Neural crest cell (in vitro differentiated cells): Measurements from ENCODE around the gene LARP1. TPM values are rescaled to one million over a fixed set of nuclear protein-coding genes. Genes with fewer than 3 reads are reported as not detected.
"Not testable (repeated sequence)": the region's sequence is repeated elsewhere in the genome, so short reads cannot be mapped to it uniquely, and the experiment has no call there.

Experiments used
- DNase-seq: peaks from one replicate; pipeline ENCODE4 v3.0.0; 2021; ENCODE audit warnings: low read depth, mixed read lengths, low spot score
- H3K27ac Mint-ChIP-seq: one replicate; pipeline ENCODE4 v1.8.0; 2021; ENCODE audit warnings: mild to moderate bottlenecking, mixed read lengths; ENCODE audit not compliant: unreplicated experiment
- H3K27me3 Mint-ChIP-seq: 2 replicates; pipeline ENCODE4 v1.8.0; 2021; ENCODE audit warnings: low read depth, mild to moderate bottlenecking, mixed read lengths
- H3K36me3 Mint-ChIP-seq: 2 replicates; pipeline ENCODE4 v1.8.0; 2021; ENCODE audit warnings: low read depth, mild to moderate bottlenecking, mixed read lengths
- H3K4me1 Mint-ChIP-seq: 2 replicates; pipeline ENCODE4 v1.8.0; 2021; ENCODE audit warnings: mixed read lengths
- H3K4me3 Mint-ChIP-seq: one replicate; pipeline ENCODE4 v1.8.0; 2021; ENCODE audit warnings: mild to moderate bottlenecking, mixed read lengths
- H3K9me3 Mint-ChIP-seq: 2 replicates; pipeline ENCODE4 v1.8.0; 2021; ENCODE audit warnings: mixed read lengths
- total RNA-seq: library from RNA; stranded (reverse); gene quantifications from 2 replicates; pipeline ENCODE4 v1.2.1, GENCODE V29; 2021
- TF ChIP-seq, protein P1 (sequence below): fragments of 200-600 bp; sonication (generic); conservative IDR thresholded peaks from 2 replicates; pipeline ENCODE4 v1.5.0; 2021; ENCODE audit warnings: antibody characterized with exemption, mild to moderate bottlenecking

LARP1 gene
- total RNA-seq, 1 donor from 2014 or later = 231 TPM

DNA sequence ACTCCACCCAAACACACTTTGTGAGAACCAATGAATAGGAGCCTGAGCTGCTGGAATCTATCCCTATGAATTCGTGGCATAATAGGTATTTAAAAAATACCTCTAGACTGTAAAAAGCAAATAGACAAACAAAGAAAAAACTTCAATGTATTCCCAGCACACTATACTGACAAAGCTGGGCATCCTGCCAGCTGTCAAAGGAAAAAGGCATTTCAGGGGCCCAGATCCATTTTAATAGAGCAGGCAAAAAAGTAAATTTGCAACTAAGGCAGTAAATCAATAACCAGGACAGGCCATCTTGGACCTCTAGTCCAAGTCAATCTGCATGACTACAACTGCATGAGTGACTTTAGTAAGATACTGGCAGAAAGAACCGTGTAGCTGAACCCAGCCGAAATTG, 25.6 kb upstream of the LARP1 start:
- no peaks in the 10 kb centered on the region for H3K4me1 Mint-ChIP-seq
- no peaks in the 10 kb centered on the region for H3K36me3 Mint-ChIP-seq
- no peak overlapping the region for H3K27ac Mint-ChIP-seq
- no peak for DNase-seq
- no peaks in the 10 kb centered on the region for H3K27me3 Mint-ChIP-seq
- TF ChIP-seq, protein P1, sequence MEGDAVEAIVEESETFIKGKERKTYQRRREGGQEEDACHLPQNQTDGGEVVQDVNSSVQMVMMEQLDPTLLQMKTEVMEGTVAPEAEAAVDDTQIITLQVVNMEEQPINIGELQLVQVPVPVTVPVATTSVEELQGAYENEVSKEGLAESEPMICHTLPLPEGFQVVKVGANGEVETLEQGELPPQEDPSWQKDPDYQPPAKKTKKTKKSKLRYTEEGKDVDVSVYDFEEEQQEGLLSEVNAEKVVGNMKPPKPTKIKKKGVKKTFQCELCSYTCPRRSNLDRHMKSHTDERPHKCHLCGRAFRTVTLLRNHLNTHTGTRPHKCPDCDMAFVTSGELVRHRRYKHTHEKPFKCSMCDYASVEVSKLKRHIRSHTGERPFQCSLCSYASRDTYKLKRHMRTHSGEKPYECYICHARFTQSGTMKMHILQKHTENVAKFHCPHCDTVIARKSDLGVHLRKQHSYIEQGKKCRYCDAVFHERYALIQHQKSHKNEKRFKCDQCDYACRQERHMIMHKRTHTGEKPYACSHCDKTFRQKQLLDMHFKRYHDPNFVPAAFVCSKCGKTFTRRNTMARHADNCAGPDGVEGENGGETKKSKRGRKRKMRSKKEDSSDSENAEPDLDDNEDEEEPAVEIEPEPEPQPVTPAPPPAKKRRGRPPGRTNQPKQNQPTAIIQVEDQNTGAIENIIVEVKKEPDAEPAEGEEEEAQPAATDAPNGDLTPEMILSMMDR = no peak
- peaks cover 3% of the 10 kb centered on the region for H3K9me3 Mint-ChIP-seq
- H3K4me3 Mint-ChIP-seq = no peak overlapping the region

DNA sequence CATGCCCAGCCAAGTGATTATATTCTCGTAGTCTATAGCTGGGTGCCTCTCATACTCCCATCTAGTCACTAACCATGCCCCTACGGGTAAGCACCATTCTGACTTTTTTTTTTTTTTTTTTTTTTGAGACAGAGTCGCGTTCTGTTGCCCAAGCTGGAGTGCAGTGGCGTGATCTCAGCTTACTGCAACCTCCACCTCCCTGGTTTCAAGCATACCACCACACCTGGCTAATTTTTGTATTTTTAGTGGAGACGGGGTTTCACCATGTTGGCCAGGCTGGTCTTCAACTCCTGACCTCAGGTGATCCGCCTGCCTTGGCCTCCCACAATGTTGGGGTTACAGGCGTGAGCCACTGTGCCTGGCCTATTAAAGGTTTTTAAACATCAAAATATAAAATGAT, 24.4 kb upstream of the LARP1 start:
- H3K27ac Mint-ChIP-seq, H3K27me3 Mint-ChIP-seq, H3K4me3 Mint-ChIP-seq, H3K4me1 Mint-ChIP-seq, H3K36me3 Mint-ChIP-seq, DNase-seq, H3K9me3 Mint-ChIP-seq: not testable (repeated sequence)

DNA sequence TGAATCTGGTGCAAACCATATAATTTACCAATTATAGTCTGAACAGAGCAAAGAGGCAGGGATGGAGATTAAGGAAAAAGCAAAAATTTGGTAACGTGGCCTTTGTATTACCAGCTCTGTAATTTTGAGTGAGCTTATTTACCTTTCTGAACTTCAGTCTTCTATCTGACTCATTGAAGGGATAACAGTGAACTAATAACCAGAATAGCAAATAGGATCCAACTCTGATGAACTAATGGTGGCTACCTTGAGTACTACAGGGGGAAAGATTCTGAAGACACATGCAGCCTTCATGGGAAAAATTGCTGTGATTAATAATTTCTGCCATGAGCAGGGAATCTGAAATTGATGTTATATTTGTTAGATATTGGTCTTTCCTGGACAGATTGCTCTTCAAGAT, 23.0 kb upstream of the LARP1 start:
- no peak overlapping the region for H3K27ac Mint-ChIP-seq
- no peak for DNase-seq
- H3K36me3 Mint-ChIP-seq = no peaks in the 10 kb centered on the region
- no peaks in the 10 kb centered on the region for H3K27me3 Mint-ChIP-seq
- no peaks in the 10 kb centered on the region for H3K4me1 Mint-ChIP-seq
- H3K4me3 Mint-ChIP-seq = no peak overlapping the region
- TF ChIP-seq, protein P1 = no peak
- H3K9me3 Mint-ChIP-seq = peaks cover 3% of the 10 kb centered on the region

DNA sequence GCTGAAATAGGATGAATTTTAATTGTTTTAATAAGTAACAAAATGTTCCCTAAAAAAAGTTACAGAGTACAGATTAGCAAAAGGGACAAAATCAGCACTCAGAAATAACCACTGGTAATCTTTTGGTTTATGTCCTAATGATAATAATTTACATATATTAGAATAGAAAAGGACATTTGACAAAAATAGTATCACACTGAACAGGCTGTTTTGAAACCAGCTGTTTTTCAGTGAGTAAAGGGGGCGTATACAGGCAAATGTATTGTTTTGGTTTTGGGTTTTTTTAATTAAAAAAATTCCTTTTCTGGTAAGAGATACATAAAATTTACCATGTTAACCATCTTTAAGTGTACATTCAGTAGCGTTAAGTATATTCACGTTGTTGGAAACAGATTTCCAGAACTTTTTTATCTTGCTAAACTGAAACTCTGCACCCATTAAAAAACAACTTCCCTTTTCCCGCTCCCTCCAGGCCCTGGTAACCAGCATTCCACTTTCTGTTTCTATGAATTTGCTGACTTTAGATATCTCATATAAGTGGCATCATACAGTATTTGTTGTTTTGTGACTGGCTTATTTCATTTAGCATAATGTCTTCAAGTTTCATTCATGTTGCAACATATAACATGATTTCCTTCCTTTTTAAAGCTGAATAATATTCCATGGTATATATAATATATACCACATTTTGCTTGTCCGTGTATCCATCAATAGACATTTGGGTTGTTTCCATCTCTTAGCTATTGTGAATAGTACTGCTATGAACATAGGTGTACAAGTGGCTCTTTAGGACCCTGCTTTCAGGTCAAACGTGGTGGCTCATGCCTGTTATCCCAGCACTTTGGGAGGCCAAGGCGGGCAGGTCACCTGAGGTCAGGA, 20.6 kb upstream of the LARP1 start:
- no peaks in the 10 kb centered on the region for H3K36me3 Mint-ChIP-seq
- H3K4me1 Mint-ChIP-seq = peaks cover 13% of the 10 kb centered on the region
- no peaks in the 10 kb centered on the region for H3K27me3 Mint-ChIP-seq
- no peak overlapping the region for H3K27ac Mint-ChIP-seq
- TF ChIP-seq, protein P1 = no peak
- H3K9me3 Mint-ChIP-seq = peaks cover 7% of the 10 kb centered on the region
- DNase-seq = no peak
- no peak overlapping the region for H3K4me3 Mint-ChIP-seq

DNA sequence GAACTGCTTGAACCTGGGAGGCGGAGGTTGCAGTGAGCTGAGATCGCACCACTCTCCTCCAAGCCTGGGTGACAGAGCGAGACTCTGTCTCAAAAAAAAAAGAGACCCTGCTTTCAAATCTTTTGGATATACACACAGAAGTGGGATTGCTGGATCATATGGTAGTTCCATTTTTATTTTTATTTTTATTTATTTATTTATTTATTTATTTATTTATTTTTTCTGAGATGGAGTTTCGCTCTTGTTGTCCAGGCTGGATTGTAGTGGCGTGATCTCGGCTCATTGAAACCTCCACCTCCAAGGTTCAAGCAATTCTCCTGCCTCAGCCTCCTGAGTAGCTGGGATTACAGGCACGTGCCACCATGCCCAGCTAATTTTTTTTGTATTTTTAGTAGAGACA, 19.8 kb upstream of the LARP1 start:
- H3K36me3 Mint-ChIP-seq, DNase-seq, H3K27me3 Mint-ChIP-seq, H3K27ac Mint-ChIP-seq, H3K4me3 Mint-ChIP-seq, H3K9me3 Mint-ChIP-seq: not testable (repeated sequence)
- H3K4me1 Mint-ChIP-seq = peaks cover 15% of the 10 kb centered on the region

DNA sequence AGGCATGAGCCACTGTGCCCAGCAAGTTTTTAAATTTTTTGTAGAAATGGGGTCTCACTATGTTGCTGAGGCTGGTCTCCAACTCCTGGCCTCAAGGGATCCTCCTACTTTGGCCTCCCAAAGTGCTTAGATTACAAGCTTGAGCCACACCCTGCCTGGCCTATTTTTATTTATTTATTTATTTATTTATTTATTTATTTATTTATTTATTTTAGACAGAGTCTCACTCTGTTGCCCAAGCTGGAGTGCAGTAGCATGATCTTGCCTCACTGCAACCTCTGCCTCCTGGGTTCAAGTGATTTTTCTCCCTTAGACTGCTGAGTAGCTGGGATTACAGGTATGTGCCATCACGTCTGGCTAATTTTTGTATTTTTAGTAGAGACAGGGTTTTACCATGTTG, 18.8 kb upstream of the LARP1 start:
- H3K27me3 Mint-ChIP-seq, H3K9me3 Mint-ChIP-seq, DNase-seq, H3K36me3 Mint-ChIP-seq, H3K4me3 Mint-ChIP-seq, H3K27ac Mint-ChIP-seq: not testable (repeated sequence)
- peaks cover 25% of the 10 kb centered on the region for H3K4me1 Mint-ChIP-seq

DNA sequence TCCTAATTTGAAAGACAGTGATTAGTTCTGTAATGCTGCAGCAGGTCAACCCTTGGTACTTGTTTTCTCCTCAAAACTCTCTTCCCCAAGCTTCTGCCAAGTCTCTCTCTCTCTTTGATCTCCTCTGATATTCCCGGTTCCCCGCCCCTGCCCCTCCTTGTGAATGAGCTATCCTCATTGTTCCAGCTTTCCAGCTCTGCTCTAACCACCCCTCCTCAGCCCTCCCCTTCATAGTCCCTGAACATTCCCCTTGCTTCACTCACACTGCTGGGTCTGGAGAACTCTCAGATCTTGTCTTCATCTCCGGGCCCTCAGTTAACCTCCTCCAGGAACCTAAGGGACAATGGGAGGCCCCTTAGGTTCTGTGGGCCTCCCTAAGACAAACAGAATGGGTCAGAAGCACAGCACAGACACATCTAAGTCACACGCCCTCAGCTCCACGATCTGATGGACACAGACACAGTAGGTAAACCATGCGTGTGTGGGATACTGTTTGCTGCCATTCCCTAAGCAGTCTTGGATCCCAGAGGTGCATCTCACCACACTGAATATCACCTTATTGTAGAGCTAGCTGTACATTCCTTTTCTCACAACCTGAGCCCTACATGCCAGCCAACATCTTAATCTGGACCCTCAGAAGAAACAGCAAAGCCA, 17.4 kb upstream of the LARP1 start:
- Mint-ChIP-seq H3K4me1 (peaks cover 30% of the 10 kb centered on the region), H3K4me3 (no peak overlapping the region), H3K27ac (peak overlapping the region; percentile 57), H3K27me3 (no peaks in the 10 kb centered on the region), H3K9me3 (peaks cover 4% of the 10 kb centered on the region), H3K36me3 (no peaks in the 10 kb centered on the region)
- TF ChIP-seq, protein P1 = no peak
- no peak for DNase-seq
